K562 (cell line): ENCODE data around the gene FYB2.

Source experiments
- POLR2AphosphoS5 ChIP-seq: IDR thresholded peaks from 2 replicates; pipeline ENCODE4 v1.6.1; 2011; ENCODE audit warnings: mild to moderate bottlenecking, low read depth, low read length, moderate library complexity; ENCODE audit not compliant: control insufficient read depth, insufficient read depth
- TAF1 ChIP-seq: IDR thresholded peaks from 2 replicates; pipeline ENCODE4 v1.6.1; 2011; ENCODE audit warnings: mild to moderate bottlenecking, low read length, moderate library complexity; ENCODE audit not compliant: insufficient read depth, control insufficient read depth, severe bottlenecking; ENCODE audit errors: extremely low read depth
- ZNF140 ChIP-seq: fragments of 250-450 bp; sonication (Bioruptor Pico); IDR thresholded peaks from 2 replicates; pipeline ENCODE4 v1.8.0; 2021; ENCODE audit warnings: moderate library complexity, mild to moderate bottlenecking, inconsistent platforms

DNA sequence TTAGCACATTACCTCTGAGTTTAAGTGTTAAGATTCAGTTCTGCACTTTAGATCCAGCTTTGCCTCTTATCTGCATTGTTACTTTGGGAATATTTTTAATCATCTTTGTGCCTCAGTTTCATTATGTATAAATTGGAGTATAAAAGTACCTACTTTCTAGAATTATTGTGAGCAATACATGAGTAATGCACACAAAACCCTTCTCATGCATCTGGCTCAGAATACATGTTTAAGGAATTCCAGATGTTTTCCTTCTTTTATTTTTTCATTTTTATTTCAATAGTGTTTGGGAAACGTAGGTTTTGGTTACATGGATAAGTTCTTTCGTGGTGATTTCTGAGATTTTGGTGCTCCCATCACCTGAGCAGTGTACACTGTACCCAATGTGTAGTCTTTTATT is 49.6 kb upstream of the FYB2 start:
- TF ChIP-seq TAF1 = no peak
- no peak for TF ChIP-seq ZNF140 (CRISPR knock-in tag)
- TF ChIP-seq POLR2AphosphoS5 = no peak
